Kidney epithelial cell (primary cell): ENCODE data around the gene HNRNPH2. TPM values are rescaled to one million over a fixed set of nuclear protein-coding genes. Genes with fewer than 3 reads are reported as not detected.

Experiments used
- DNase-seq: peaks from one replicate; pipeline ENCODE4 v3.0.0-alpha.2; 2010; ENCODE audit warnings: low read depth
- H3K27me3 ChIP-seq: 2 replicates; pipeline ENCODE4 v1.6.0; 2011; ENCODE audit warnings: low read length; ENCODE audit not compliant: control insufficient read depth, insufficient read depth
- H3K36me3 ChIP-seq: 2 replicates; pipeline ENCODE4 v1.5.1; 2011; ENCODE audit warnings: low read length; ENCODE audit not compliant: control insufficient read depth, insufficient read depth
- H3K4me3 ChIP-seq: 2 replicates; pipeline ENCODE4 v1.5.1; 2011; ENCODE audit warnings: low read depth, mild to moderate bottlenecking, control low read depth, low read length
- CTCF ChIP-seq: IDR thresholded peaks from 2 replicates; pipeline ENCODE4 v1.5.1; 2011; ENCODE audit warnings: mild to moderate bottlenecking, moderate library complexity, low read length, control low read depth, inconsistent platforms; ENCODE audit not compliant: insufficient read depth, poor library complexity, severe bottlenecking
- total RNA-seq: library from RNA; depleted of rRNA; stranded (reverse); fragments of >200 nt; gene quantifications from 2 replicates; pipeline ENCODE4 v1.2.3, GENCODE V29; 2015

Gene HNRNPH2
- 44.7 and 51.1 TPM in 2 replicates for total RNA-seq

DNA sequence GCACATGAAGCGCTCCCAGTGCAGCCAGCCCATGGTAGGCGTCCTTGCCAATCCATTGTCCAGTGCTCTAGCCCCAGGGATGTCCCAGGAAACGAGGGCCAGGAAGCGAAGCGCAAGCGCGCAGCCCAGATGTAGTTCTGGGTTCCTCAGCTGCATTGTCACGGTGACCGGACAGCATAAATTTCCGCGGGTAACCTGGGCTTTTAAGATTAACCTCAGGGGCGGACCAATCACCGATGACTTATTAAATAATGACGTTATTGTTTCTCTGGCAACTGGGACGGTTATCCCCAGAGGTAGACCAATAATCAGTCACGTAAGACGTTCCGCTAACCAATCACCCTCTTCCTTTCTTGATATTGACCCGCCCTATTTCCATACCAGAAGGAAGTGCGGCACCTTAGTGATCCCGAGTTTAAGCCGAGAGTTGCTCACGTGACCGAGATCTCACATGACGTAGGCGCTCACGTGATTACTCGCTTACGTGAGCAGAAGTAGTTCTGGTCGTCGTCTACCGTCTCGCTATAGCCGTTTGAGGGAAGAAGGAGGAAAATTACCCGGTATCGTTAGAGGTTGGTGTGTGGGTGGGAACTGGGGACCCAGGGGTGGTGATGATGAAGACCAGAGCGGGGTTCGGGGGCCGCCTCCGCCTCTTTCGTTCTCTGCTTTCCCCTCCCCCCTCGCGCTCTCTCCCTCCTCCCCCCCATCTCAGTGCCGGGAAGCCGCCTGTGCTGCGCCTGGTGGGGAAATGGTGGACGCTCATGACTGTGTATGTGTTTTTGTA, at the start of gene HNRNPH2, which contains the start of gene GLA:
Gene HNRNPH2, plus strand, starts transcription at position 475 of the 784 bp plus-strand sequence. CDS start 3,767 bp downstream, outside the sequence.
Gene GLA, minus strand, starts transcription at position 178 of the 784 bp plus-strand sequence. Its CDS starts 22 bp downstream, at position 156.
- no peaks in the 10 kb centered on the region for H3K27me3 ChIP-seq
- H3K36me3 ChIP-seq: no peaks in the 10 kb centered on the region
- TF ChIP-seq CTCF: peak; percentile 4
- peak within 1 kb of the TSS; percentile 72 for H3K4me3 ChIP-seq
- peak; percentile 95 for DNase-seq

- DNase-seq: no peak
- Histone ChIP-seq H3K27me3 (no peaks in the 10 kb centered on the region), H3K36me3 (no peaks in the 10 kb centered on the region), H3K4me3 (no peak overlapping the region)
- TF ChIP-seq CTCF: no peak
Measured at GRCh38 chrX:101359966-101360365, 48.1 kb upstream of the HNRNPH2 start.

GRCh38 chrX:101360390-101360789, 47.6 kb upstream of the HNRNPH2 start:
- no peaks in the 10 kb centered on the region for H3K27me3 ChIP-seq
- H3K36me3 ChIP-seq: no peaks in the 10 kb centered on the region
- no peak for TF ChIP-seq CTCF
- DNase-seq: no peak
- H3K4me3 ChIP-seq: no peak overlapping the region

- no peak for DNase-seq
- H3K36me3 ChIP-seq: no peaks in the 10 kb centered on the region
- H3K4me3 ChIP-seq: no peak overlapping the region
- TF ChIP-seq CTCF: no peak
- no peaks in the 10 kb centered on the region for H3K27me3 ChIP-seq
Measured at GRCh38 chrX:101362116-101362515, 45.9 kb upstream of the HNRNPH2 start.

DNA sequence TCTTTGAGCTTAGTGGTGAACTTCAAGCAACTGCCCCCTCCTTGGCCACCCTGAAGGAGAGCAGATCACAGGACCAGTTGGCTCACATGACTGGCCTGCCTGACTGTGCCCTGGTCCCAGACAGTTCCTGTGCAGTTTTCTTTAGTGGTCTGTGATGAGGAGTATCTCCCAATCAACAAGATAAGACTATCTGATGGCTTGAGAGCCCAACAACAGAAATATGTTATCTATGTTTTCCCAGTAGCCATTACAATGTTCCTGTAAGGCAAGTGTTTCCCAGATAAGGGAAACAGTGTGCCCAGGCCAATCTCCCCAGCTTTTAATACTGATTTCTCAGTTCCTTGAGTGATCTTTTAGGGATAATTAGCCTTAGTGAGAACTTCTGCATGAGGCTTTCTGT, 45.3 kb upstream of the HNRNPH2 start:
- TF ChIP-seq CTCF: no peak
- H3K27me3 ChIP-seq: no peaks in the 10 kb centered on the region
- H3K36me3 ChIP-seq: no peaks in the 10 kb centered on the region
- no peak for DNase-seq
- H3K4me3 ChIP-seq: no peak overlapping the region

DNA sequence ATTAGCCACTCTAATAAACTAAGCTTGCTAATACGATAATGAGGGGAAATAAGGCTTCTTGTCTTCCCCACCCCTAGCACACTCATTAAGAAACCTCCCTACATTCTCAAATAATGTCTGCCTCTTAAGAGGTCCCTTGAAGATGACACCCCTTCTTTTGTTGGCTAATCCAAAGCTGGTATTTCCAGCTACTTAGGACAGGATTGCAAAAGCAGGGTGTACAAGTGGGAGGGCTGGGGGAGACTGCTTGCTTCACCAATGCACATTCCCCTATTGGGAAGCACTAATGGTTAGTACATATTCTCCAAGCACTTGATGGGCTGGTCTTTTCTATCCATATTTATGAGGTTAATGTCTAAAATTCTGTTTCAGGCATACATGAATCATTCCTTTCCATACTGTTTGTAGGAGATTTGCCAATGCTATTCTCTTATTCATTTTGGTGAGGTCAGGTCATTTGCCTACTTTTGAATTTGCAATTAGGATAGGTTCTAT, 42.7 kb upstream of the HNRNPH2 start:
- H3K36me3 ChIP-seq: no peaks in the 10 kb centered on the region
- TF ChIP-seq CTCF: no peak

More for the DNA sequence above, 42.7 kb upstream of the HNRNPH2 start:
- Histone ChIP-seq H3K4me3 (no peak overlapping the region), H3K27me3 (no peaks in the 10 kb centered on the region)
- no peak for DNase-seq
